HepG2 (cell line): Measurements from ENCODE around the gene IGSF21. TPM values are rescaled to one million over a fixed set of nuclear protein-coding genes. Genes with fewer than 3 reads are reported as not detected.

Experiments used
- DBP ChIP-seq: sonication (generic); formaldehyde crosslinking; IDR thresholded peaks from 2 replicates; pipeline ENCODE4 v1.4.0; 2020; ENCODE audit warnings: missing genetic modification reagents; ENCODE audit errors: not compliant biosample characterization
- TFDP1 ChIP-seq: IDR thresholded peaks from 2 replicates; pipeline ENCODE4 v1.6.1; 2016; ENCODE audit warnings: missing compliant biosample characterization, missing genetic modification reagents, borderline replicate concordance
- THAP9 ChIP-seq: sonication (generic); formaldehyde crosslinking; IDR thresholded peaks from 2 replicates; pipeline ENCODE4; 2020; ENCODE audit warnings: missing genetic modification reagents, mild to moderate bottlenecking, borderline replicate concordance
- ZNF101 ChIP-seq: sonication (generic); formaldehyde crosslinking; IDR thresholded peaks from 2 replicates; pipeline ENCODE4 v1.4.0; 2020; ENCODE audit warnings: mild to moderate bottlenecking, low read depth, missing genetic modification reagents, borderline replicate concordance
- ZNF224 ChIP-seq: sonication (generic); formaldehyde crosslinking; IDR thresholded peaks from 2 replicates; pipeline ENCODE4 v1.5.0; 2020; ENCODE audit warnings: mild to moderate bottlenecking, missing genetic modification reagents
- ZNF225 ChIP-seq: sonication (generic); formaldehyde crosslinking; IDR thresholded peaks from 2 replicates; pipeline ENCODE4 v1.4.0; 2020; ENCODE audit warnings: mild to moderate bottlenecking, missing genetic modification reagents
- ZNF552 ChIP-seq: sonication (generic); formaldehyde crosslinking; IDR thresholded peaks from 2 replicates; pipeline ENCODE4 v1.9.0; 2022; ENCODE audit warnings: missing genetic modification reagents, mild to moderate bottlenecking, borderline replicate concordance
- polyA plus RNA-seq, 8 experiments: library from polyadenylated mRNA; depleted of rRNA in 3 of 8; stranded (reverse) in 7 of 8; unstranded in 1 of 8; fragments of >200 nt; fragmentation: Illumina TruSeq in 4 of 8; extraction: Trizol in 4 of 8; gene quantifications; 2 replicates each; pipeline versions ENCODE4 v1.2.1 to v1.2.3, GENCODE V29; 2011 to 2016; ENCODE audit warnings: low read depth in 4 of 8, missing spikeins in 1 of 8, mixed read lengths in 1 of 8; ENCODE audit not compliant: insufficient read depth in 1 of 8
- total RNA-seq, 5 experiments: library from RNA; depleted of rRNA; stranded (reverse); fragments of >200 nt; fragmentation: Illumina TruSeq; extraction: Trizol; gene quantifications; 2 replicates each; pipeline ENCODE4 v1.2.3, GENCODE V29; 2016; ENCODE audit warnings: low read depth in 1 of 5

Gene IGSF21
- total and polyA plus RNA-seq, 2 of the 13 experiments (the other 11 are each of a cell fraction or from before 2014, with no cell fraction given), result not detected

- TF ChIP-seq DBP (CRISPR knock-in tag) (no peak), THAP9 (CRISPR knock-in tag) (no peak), ZNF552 (no peak), ZNF101 (CRISPR knock-in tag) (no peak), TFDP1 (CRISPR knock-in tag) (no peak), ZNF225 (CRISPR knock-in tag) (no peak), ZNF224 (CRISPR knock-in tag) (no peak)
These were observed 288.8 kb downstream of the IGSF21 start (continued) for GRCh38 chr1:18396247-18396980.
